ENCODE data around the gene UBE3C.
A peak's percentile ranks its signal among the peaks of the same experiment; 100 is the strongest.

- TF ChIP-seq ZSCAN22 (CRISPR knock-in tag; IDR thresholded peaks at IDR 0.05) (no peak), CTCF (CRISPR knock-in tag; IDR thresholded peaks at IDR 0.05) (peak; percentile 33)
These were observed 137.4 kb downstream of the UBE3C start for GRCh38 chr7:157276091-157276561.

Data from HepG2 (cell line).